WTC11 (cell line): Measurements from ENCODE around the gene PPP1R15B. TPM values are rescaled to one million over a fixed set of nuclear protein-coding genes. Genes with fewer than 3 reads are reported as not detected.

Experiments used
- ATAC-seq: fragments of 200-7000 bp; cut with Tn5 transposase; 2 replicates; pipeline ENCODE4 v1.10.0; 2021; ENCODE audit warnings: mild to moderate bottlenecking, moderate library complexity
- CTCF ChIA-PET: fragments of 300-600 bp; sonication (Branson Sonifier 250); formaldehyde crosslinking; loops from one replicate; lab custom pipeline; 2021; ENCODE audit warnings: antibody characterized with exemption; lab: Charles Lee
- POLR2A ChIA-PET: fragments of 350-600 bp; sonication (Branson Sonifier 250); formaldehyde crosslinking; loops from one replicate; lab custom pipeline; 2021; ENCODE audit warnings: antibody characterized with exemption; lab: Charles Lee
- DNase-seq: peaks from one replicate; pipeline ENCODE4 v3.0.0; 2021; ENCODE audit warnings: low spot score
- H3K27ac Mint-ChIP-seq: 2 replicates; pipeline ENCODE4 v1.8.0; 2021; ENCODE audit warnings: mixed read lengths
- H3K27me3 Mint-ChIP-seq: 2 replicates; pipeline ENCODE4 v1.8.0; 2021; ENCODE audit warnings: low read depth, mild to moderate bottlenecking, moderate library complexity, mixed read lengths
- H3K36me3 Mint-ChIP-seq: 2 replicates; pipeline ENCODE4 v1.8.0; 2021; ENCODE audit warnings: mixed read lengths
- H3K4me1 Mint-ChIP-seq: 2 replicates; pipeline ENCODE4 v1.8.0; 2022; ENCODE audit warnings: mixed read lengths
- H3K4me3 Mint-ChIP-seq: 2 replicates; pipeline ENCODE4 v1.8.0; 2021; ENCODE audit warnings: mild to moderate bottlenecking, moderate library complexity, mixed read lengths
- H3K9me3 Mint-ChIP-seq: 2 replicates; pipeline ENCODE4 v1.8.0; 2021; ENCODE audit warnings: mixed read lengths
- ATF6 ChIP-seq: sonication (generic); formaldehyde crosslinking; IDR thresholded peaks from 2 replicates; pipeline ENCODE4 v1.8.1; 2023; ENCODE audit warnings: mild to moderate bottlenecking, missing genetic modification reagents
- CREM ChIP-seq: sonication (generic); formaldehyde crosslinking; IDR thresholded peaks from 2 replicates; pipeline ENCODE4 v1.8.1; 2022; ENCODE audit warnings: mild to moderate bottlenecking, missing genetic modification reagents, moderate library complexity
- ERG ChIP-seq: fragments of 250-450 bp; sonication (Bioruptor Pico); IDR thresholded peaks from 2 replicates; pipeline ENCODE4 v1.8.0; 2021; ENCODE audit warnings: mild to moderate bottlenecking
- FOXP4 ChIP-seq: sonication (generic); formaldehyde crosslinking; IDR thresholded peaks from 2 replicates; pipeline ENCODE4 v1.8.0; 2022; ENCODE audit warnings: mild to moderate bottlenecking, missing genetic modification reagents
- GABPB1 ChIP-seq: sonication (generic); formaldehyde crosslinking; IDR thresholded peaks from 2 replicates; pipeline ENCODE4 v1.8.1; 2023; ENCODE audit warnings: mild to moderate bottlenecking, missing genetic modification reagents
- MXD4 ChIP-seq: fragments of 250-450 bp; sonication (Bioruptor Pico); IDR thresholded peaks from 2 replicates; pipeline ENCODE4 v1.8.0; 2021; ENCODE audit warnings: mild to moderate bottlenecking, moderate library complexity, borderline replicate concordance
- NFATC4 ChIP-seq: fragments of 250-450 bp; sonication (Bioruptor Pico); IDR thresholded peaks from 2 replicates; pipeline ENCODE4 v1.9.0; 2021; ENCODE audit warnings: mild to moderate bottlenecking
- SMAD4 ChIP-seq: sonication (generic); formaldehyde crosslinking; IDR thresholded peaks from 2 replicates; pipeline ENCODE4 v1.8.0; 2022; ENCODE audit warnings: mild to moderate bottlenecking, missing genetic modification reagents
- TP53 ChIP-seq: sonication (generic); formaldehyde crosslinking; IDR thresholded peaks from 2 replicates; pipeline ENCODE4 v1.8.1; 2023; ENCODE audit warnings: mild to moderate bottlenecking, missing genetic modification reagents
- ZNF138 ChIP-seq: sonication (generic); formaldehyde crosslinking; conservative IDR thresholded peaks from 2 replicates; pipeline ENCODE4 v1.8.1; 2022; ENCODE audit warnings: mild to moderate bottlenecking, moderate library complexity, missing genetic modification reagents
- ZNF219 ChIP-seq: sonication (generic); formaldehyde crosslinking; IDR thresholded peaks from 2 replicates; pipeline ENCODE4 v1.8.0; 2023; ENCODE audit warnings: missing genetic modification reagents, mild to moderate bottlenecking, borderline replicate concordance
- ZNF232 ChIP-seq: sonication (generic); formaldehyde crosslinking; IDR thresholded peaks from 2 replicates; pipeline ENCODE4 v1.8.0; 2022; ENCODE audit warnings: mild to moderate bottlenecking, missing genetic modification reagents
- ZNF263 ChIP-seq: sonication (generic); formaldehyde crosslinking; IDR thresholded peaks from 2 replicates; pipeline ENCODE4 v1.8.1; 2022; ENCODE audit warnings: low read depth, mild to moderate bottlenecking, moderate library complexity, missing genetic modification reagents
- ZNF425 ChIP-seq: fragments of 250-450 bp; sonication (Bioruptor Pico); conservative IDR thresholded peaks from 2 replicates; pipeline ENCODE4 v1.9.0; 2021; ENCODE audit warnings: mild to moderate bottlenecking
- ZSCAN18 ChIP-seq: fragments of 250-450 bp; sonication (Bioruptor Pico); IDR thresholded peaks from 2 replicates; pipeline ENCODE4 v2.1.2; 2022; ENCODE audit warnings: mild to moderate bottlenecking, moderate library complexity
- total RNA-seq: library from RNA; stranded (reverse); gene quantifications from 3 replicates; pipeline ENCODE4 v1.2.3, GENCODE V29; 2021
- TF ChIP-seq, protein P1 (sequence below): sonication (generic); formaldehyde crosslinking; IDR thresholded peaks from 2 replicates; pipeline ENCODE4 v1.8.1; 2023; ENCODE audit warnings: mild to moderate bottlenecking, missing genetic modification reagents, moderate library complexity
- TF ChIP-seq, protein P2 (sequence below): sonication (generic); formaldehyde crosslinking; conservative IDR thresholded peaks from 2 replicates; pipeline ENCODE4 v1.8.1; 2022; ENCODE audit warnings: mild to moderate bottlenecking, missing genetic modification reagents
- TF ChIP-seq, protein P3 (sequence below): sonication (generic); formaldehyde crosslinking; conservative IDR thresholded peaks from 2 replicates; pipeline ENCODE4 v1.8.1; 2023; ENCODE audit warnings: mild to moderate bottlenecking, low read depth, missing genetic modification reagents, moderate library complexity

PPP1R15B gene
- total RNA-seq, 1 experiment from 2014 or later: 47.7 TPM

DNA sequence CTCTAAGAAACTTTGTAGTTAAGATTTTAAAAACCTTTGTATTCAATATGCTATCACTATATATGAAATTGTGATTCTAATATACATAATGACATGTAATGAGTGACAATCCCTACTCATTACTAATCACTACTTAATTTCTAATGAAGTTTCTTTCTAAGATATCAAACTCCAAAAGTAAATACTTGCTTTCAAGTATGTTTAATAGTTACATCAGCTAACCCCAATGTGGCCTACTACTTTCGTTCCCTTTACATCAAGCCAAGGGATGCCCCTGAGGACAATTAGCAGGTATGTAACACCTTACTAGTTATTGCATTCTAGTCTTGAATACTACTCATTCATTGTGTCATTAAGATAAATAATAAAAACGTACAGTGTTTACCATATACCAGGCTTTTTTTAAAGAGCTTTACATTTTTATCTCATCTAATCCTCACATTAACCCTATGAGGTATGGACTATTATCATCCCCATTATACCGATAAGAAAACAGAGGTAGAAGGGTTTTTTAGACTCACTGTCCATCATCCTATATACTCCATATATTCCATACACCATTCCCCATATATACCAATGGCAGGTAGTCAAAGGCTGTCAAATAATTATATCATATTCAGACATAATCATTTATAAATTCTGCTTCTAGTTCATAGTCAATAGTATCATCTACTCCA, 4.2 kb downstream of the PPP1R15B start (continued):
- TF ChIP-seq, protein P1, sequence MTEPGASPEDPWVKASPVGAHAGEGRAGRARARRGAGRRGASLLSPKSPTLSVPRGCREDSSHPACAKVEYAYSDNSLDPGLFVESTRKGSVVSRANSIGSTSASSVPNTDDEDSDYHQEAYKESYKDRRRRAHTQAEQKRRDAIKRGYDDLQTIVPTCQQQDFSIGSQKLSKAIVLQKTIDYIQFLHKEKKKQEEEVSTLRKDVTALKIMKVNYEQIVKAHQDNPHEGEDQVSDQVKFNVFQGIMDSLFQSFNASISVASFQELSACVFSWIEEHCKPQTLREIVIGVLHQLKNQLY (CRISPR knock-in tag): no peak
- TF ChIP-seq FOXP4 (no peak), MXD4 (no peak), SMAD4 (CRISPR knock-in tag) (no peak), CREM (no peak), ZSCAN18 (CRISPR knock-in tag) (no peak), ZNF263 (CRISPR knock-in tag) (no peak), GABPB1 (CRISPR knock-in tag) (no peak)
- TF ChIP-seq, protein P2, sequence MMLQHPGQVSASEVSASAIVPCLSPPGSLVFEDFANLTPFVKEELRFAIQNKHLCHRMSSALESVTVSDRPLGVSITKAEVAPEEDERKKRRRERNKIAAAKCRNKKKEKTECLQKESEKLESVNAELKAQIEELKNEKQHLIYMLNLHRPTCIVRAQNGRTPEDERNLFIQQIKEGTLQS: no peak

- no peaks in the 10 kb centered on the region for H3K27me3 Mint-ChIP-seq
- no peak for DNase-seq
- ATAC-seq: no peak
- H3K4me3 Mint-ChIP-seq: peak overlapping the region; percentile 100
- ChIA-PET CTCF (interaction anchor here (1.2 to 4.9 kb wide), 4 partner anchors 8 to 199 kb away, joined by 3 to 47 read pairs (median 13); no protein-coding TSS in a partner anchor), POLR2A (no interaction called here)
- no peak overlapping the region for H3K27ac Mint-ChIP-seq
- TF ChIP-seq ATF6 (CRISPR knock-in tag) (no peak), ZNF232 (CRISPR knock-in tag) (no peak), ZNF219 (CRISPR knock-in tag) (no peak), ZNF425 (CRISPR knock-in tag) (no peak), TP53 (no peak), ERG (CRISPR knock-in tag) (no peak), NFATC4 (CRISPR knock-in tag) (no peak), ZNF138 (no peak)
- TF ChIP-seq, protein P3, sequence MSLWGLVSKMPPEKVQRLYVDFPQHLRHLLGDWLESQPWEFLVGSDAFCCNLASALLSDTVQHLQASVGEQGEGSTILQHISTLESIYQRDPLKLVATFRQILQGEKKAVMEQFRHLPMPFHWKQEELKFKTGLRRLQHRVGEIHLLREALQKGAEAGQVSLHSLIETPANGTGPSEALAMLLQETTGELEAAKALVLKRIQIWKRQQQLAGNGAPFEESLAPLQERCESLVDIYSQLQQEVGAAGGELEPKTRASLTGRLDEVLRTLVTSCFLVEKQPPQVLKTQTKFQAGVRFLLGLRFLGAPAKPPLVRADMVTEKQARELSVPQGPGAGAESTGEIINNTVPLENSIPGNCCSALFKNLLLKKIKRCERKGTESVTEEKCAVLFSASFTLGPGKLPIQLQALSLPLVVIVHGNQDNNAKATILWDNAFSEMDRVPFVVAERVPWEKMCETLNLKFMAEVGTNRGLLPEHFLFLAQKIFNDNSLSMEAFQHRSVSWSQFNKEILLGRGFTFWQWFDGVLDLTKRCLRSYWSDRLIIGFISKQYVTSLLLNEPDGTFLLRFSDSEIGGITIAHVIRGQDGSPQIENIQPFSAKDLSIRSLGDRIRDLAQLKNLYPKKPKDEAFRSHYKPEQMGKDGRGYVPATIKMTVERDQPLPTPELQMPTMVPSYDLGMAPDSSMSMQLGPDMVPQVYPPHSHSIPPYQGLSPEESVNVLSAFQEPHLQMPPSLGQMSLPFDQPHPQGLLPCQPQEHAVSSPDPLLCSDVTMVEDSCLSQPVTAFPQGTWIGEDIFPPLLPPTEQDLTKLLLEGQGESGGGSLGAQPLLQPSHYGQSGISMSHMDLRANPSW (CRISPR knock-in tag): no peak
- H3K4me1 Mint-ChIP-seq: peaks cover 12% of the 10 kb centered on the region
- peaks cover 54% of the 10 kb centered on the region for H3K36me3 Mint-ChIP-seq
- no peaks in the 10 kb centered on the region for H3K9me3 Mint-ChIP-seq
Observed at GRCh38 chr1:204406621-204407020, 5.0 kb downstream of the PPP1R15B start.
